Vagina (tissue), 2 donors: ENCODE results near the gene LRRC45. TPM values are rescaled to one million over a fixed set of nuclear protein-coding genes. Genes with fewer than 3 reads are reported as not detected.

ENCODE experiments used
- DNase-seq, 2 donors: peaks; one replicate each; pipeline ENCODE4 v3.0.0-alpha.2; 2017; ENCODE audit errors: extremely low spot score in 2 of 2
- H3K27ac ChIP-seq: fragments of 200-600 bp; sonication (generic); one replicate; pipeline ENCODE4 v1.5.1; 2019
- H3K27me3 ChIP-seq: fragments of 200-600 bp; sonication (generic); one replicate; pipeline ENCODE4 v1.5.1; 2019
- H3K36me3 ChIP-seq, 2 donors: fragments of 200-600 bp; sonication (generic); one replicate each; pipeline ENCODE4 v1.5.1; 2017 to 2019
- H3K4me1 ChIP-seq: fragments of 200-600 bp; sonication (generic); one replicate; pipeline ENCODE4 v1.5.1; 2019
- H3K4me3 ChIP-seq, 2 donors: fragments of 200-600 bp; sonication (generic); 1 replicate in 1 of 2; 2 replicates in 1 of 2; pipeline ENCODE4 v1.5.1; 2016 to 2019
- H3K9me3 ChIP-seq: fragments of 200-600 bp; sonication (generic); one replicate; pipeline ENCODE4 v1.5.1; 2019
- CTCF ChIP-seq, 3 experiments: fragments of 450-650 bp in 2 of 3; fragments of 200-600 bp in 1 of 3; sonication (generic) in 1 of 3; IDR thresholded peaks; one replicate each; pipeline ENCODE4 v1.5.1; 2017 to 2019; ENCODE audit warnings: antibody characterized with exemption in 3 of 3, mild to moderate bottlenecking in 2 of 3, moderate library complexity in 2 of 3
- POLR2A ChIP-seq, 2 donors: fragments of 450-650 bp; IDR thresholded peaks; one replicate each; pipeline ENCODE4 v1.6.1; 2017; ENCODE audit warnings: antibody characterized with exemption in 2 of 2, mild to moderate bottlenecking in 2 of 2, moderate library complexity in 2 of 2
- POLR2AphosphoS5 ChIP-seq, 2 donors: sonication (generic); formaldehyde crosslinking; IDR thresholded peaks; one replicate each; pipeline ENCODE4 v1.9.0; 2017; ENCODE audit warnings: antibody characterized with exemption in 2 of 2, mild to moderate bottlenecking in 2 of 2, low read depth in 1 of 2; ENCODE audit not compliant: insufficient read depth in 1 of 2
- intact Hi-C: fragments of 100-400 bp; cut with DNase I; formaldehyde crosslinking; loops from one replicate; pipeline ENCODE4 v1.15.1; 2023
- total RNA-seq: library from RNA; depleted of rRNA; stranded (reverse); fragments of >200 nt; gene quantifications from one replicate; pipeline ENCODE4 v1.2.3, GENCODE V29; 2016

Gene LRRC45
- total RNA-seq, 1 donor from 2014 or later: 14.0 TPM

DNA sequence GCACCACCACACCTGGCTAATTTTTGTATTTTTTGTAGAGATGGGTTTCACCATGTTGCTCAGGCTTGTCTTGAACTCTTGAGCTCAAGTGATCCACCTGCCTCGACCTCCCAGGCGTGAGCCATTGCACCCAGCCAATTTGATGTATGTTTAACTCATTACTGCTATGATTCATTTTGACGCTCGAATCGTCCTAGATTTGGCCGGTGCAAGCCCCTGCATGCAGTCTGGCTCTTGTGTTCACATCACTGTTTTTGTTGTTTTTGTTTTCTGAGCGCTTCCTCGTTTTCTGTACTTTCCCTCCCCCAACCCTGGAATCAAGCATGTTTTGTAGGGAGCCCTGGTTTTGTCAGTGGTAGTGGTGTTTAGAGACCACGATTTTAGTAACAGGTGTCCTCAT is 50.3 kb downstream of the LRRC45 start:
- no peaks in the 10 kb centered on the region for H3K9me3 ChIP-seq
- H3K36me3 ChIP-seq: peaks cover 0 to under 1% of the 10 kb centered on the region in 2 donors
- peaks cover 15% of the 10 kb centered on the region for H3K4me1 ChIP-seq
- TF ChIP-seq POLR2AphosphoS5 (IDR thresholded peaks at IDR 0.05; ENCODE audit: insufficient read depth in 1 of 2, low read depth in 1 of 2) (no peak), POLR2A (IDR thresholded peaks at IDR 0.05) (no peak), CTCF (IDR thresholded peaks at IDR 0.05) (no peak)
- intact Hi-C loops: no loop called here
- H3K27me3 ChIP-seq: no peaks in the 10 kb centered on the region
- DNase-seq: no peak
- H3K4me3 ChIP-seq: no peak overlapping the region
- H3K27ac ChIP-seq: no peak overlapping the region

DNA sequence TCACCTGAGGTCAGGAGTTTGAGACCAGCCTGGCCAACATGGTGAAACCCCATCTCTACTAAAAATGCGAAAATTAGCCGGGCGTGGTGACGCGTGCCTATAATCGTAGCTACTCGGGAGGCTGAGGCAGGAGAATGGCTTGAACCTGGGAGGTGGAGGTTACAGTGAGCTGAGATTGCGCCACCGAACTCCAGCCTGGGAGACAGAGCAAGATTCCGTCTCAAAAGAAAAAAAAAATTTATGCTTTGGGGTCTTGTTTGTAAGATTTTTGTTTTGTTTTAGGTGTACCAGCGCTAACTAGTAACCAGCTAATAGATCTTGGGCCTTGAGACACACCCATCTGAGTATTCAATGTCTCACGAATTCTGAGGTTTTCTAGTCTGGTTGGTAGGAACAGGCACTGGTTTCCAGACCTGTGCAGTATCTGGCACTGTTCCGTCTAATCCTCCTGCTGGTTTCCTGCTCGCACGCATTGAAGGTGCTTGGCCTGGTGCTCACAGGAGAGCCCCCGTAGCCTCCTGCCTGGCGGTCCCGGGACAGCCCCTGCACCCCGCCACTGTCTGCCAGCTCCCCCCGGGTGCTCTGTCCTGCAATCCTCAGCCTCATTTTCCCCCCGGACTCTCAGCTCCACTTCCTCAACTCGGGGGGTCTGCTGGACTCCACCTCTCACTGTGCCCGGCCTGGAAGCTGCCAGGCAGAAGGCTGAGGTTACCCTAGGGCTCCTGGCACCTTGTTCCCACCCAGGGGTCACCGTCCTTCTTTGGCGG is 53.1 kb downstream of the LRRC45 start:
- Histone ChIP-seq H3K9me3 (no peaks in the 10 kb centered on the region), H3K27me3 (no peaks in the 10 kb centered on the region), H3K27ac (no peak overlapping the region), H3K4me3 (no peak overlapping the region), H3K36me3 (peaks cover 0 to 25% of the 10 kb centered on the region in 2 donors), H3K4me1 (peaks cover 16% of the 10 kb centered on the region)
- intact Hi-C loops: no loop called here
- DNase-seq: no peak
- TF ChIP-seq CTCF (IDR thresholded peaks at IDR 0.05) (no peak), POLR2AphosphoS5 (IDR thresholded peaks at IDR 0.05; ENCODE audit: insufficient read depth in 1 of 2, low read depth in 1 of 2) (no peak), POLR2A (IDR thresholded peaks at IDR 0.05) (no peak)

DNA sequence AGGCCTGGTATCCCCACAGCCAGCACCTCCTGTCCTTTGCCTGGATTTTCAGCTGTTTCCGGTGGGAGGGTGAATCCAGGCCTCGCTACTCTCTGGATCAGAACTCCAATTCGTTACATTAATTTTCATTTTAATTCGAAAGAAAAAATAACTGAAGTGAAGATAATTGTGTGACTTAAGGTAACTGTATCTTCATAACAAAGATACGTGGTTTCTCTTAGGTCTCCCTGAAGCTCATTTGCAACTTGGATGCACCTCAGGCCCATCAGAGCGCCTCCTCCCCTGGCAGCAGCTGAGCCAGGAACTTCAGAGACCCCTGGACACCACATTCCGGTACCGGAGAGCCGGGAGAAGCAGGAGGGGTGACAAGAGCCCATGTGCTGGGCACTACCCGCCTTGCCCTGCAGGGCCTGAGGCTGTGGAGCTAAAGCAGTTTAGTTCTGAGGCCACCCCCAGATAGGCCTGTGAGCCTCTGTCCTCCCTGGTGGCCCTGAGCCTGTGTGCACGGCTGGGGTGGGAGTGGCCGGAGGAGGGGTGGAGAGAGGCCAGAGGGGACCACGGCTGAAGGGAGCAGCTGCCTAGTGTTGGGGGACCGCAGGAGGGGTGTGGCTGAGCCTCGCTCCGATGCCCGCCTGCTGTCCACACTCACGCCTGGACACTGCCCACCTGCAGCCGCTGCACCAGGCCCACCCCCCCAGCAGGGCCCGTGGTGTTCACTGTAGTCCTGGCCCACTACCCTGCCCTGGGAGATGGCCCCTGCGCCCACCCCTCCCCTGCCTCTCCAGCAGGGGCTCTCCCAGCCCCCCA is 53.9 kb downstream of the LRRC45 start:
- no peak overlapping the region for H3K4me3 ChIP-seq
- intact Hi-C loops: no loop called here
- peak overlapping the region; percentile 8 for H3K27ac ChIP-seq

DNA sequence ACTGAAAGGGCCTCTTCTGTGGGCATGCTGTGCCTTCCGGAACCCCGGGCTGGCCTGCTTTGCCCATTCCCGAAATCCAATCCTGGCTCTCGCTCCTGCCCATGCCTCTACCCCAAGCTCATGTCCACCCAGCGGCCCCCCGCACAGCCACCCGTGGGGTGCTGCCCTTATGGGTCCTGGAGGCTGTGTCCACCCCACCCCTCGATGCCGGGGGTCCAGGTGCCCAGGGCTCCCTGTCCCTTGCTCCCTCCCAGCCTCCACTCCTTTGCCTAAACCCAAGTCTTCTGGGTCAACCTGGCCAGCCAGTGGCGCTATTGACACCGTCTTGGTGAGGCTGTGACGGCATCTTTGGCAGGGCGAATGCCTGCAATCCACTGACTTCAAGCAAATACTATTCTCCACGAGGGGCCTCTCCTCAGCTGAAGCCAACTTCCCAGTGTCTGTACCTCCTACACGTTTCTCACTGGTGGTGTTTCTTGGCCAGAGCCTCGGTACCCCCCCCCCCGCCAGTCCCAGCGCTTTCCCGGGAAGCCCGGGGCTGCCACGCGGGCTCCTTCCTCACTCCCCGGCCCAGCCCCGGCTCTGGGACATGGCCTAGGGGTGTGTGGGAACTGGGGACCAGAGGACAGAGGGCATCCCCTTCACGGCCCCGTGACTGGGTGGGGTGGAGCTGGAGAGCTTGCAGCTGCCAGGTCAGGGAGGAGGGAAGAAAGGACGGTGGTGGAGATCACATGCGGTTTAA is 54.7 kb downstream of the LRRC45 start:
- Histone ChIP-seq H3K4me3 (peak overlapping the region in 1 of 2 donors; percentile 16), H3K27me3 (no peaks in the 10 kb centered on the region), H3K27ac (peak overlapping the region; percentile 8), H3K4me1 (peaks cover 16% of the 10 kb centered on the region), H3K9me3 (no peaks in the 10 kb centered on the region), H3K36me3 (peaks cover 0 to 41% of the 10 kb centered on the region in 2 donors)
- TF ChIP-seq POLR2AphosphoS5 (IDR thresholded peaks at IDR 0.05; ENCODE audit: insufficient read depth in 1 of 2, low read depth in 1 of 2): peak in 1 of 2 donors; percentile 72
- TF ChIP-seq CTCF (IDR thresholded peaks at IDR 0.05): no peak
- no peak for DNase-seq
- intact Hi-C loops: no loop called here

More for the DNA sequence above, 53.9 kb downstream of the LRRC45 start:
- Histone ChIP-seq H3K4me1 (peaks cover 16% of the 10 kb centered on the region), H3K9me3 (no peaks in the 10 kb centered on the region), H3K36me3 (peaks cover 0 to 33% of the 10 kb centered on the region in 2 donors), H3K27me3 (no peaks in the 10 kb centered on the region)
- no peak for DNase-seq
- TF ChIP-seq POLR2AphosphoS5 (IDR thresholded peaks at IDR 0.05; ENCODE audit: insufficient read depth in 1 of 2, low read depth in 1 of 2) (no peak), CTCF (IDR thresholded peaks at IDR 0.05) (no peak), POLR2A (IDR thresholded peaks at IDR 0.05) (no peak)
